SH-SY5Y (cell line): Measurements from ENCODE around the gene FHAD1.

ENCODE experiments used
- GATA2 ChIP-seq: IDR thresholded peaks from 2 replicates; pipeline ENCODE4 v1.6.1; 2011; ENCODE audit warnings: mild to moderate bottlenecking, low read depth, low read length
- GATA3 ChIP-seq: IDR thresholded peaks from 2 replicates; pipeline ENCODE4 v1.6.1; 2011; ENCODE audit warnings: low read depth, mild to moderate bottlenecking, low read length, moderate library complexity

- TF ChIP-seq GATA3 (no peak), GATA2 (no peak)
Observed at GRCh38 chr1:15197591-15198447, 49.2 kb upstream of the FHAD1 start.
